GM19193 (cell line): ENCODE results near the gene RIMS1.

Experiments
- POLR2A ChIP-seq: IDR thresholded peaks from 4 replicates; pipeline ENCODE4 v1.6.1; 2011; ENCODE audit not compliant: insufficient read depth, insufficient read length; ENCODE audit errors: extremely low read depth

The RIMS1 gene

GRCh38 chr6:72216222-72217068 lies 330.1 kb downstream of the RIMS1 start:
- no peak for TF ChIP-seq POLR2A

- no peak for TF ChIP-seq POLR2A
These were observed 331.3 kb downstream of the RIMS1 start for GRCh38 chr6:72217626-72218025.

- TF ChIP-seq POLR2A = no peak
These were observed 331.8 kb downstream of the RIMS1 start for GRCh38 chr6:72218125-72218524.

- TF ChIP-seq POLR2A = no peak
These were observed 333.2 kb downstream of the RIMS1 start for GRCh38 chr6:72219536-72219935.

- TF ChIP-seq POLR2A = no peak
These were observed 351.7 kb downstream of the RIMS1 start for GRCh38 chr6:72238021-72238420.

- TF ChIP-seq POLR2A = no peak
These were observed 352.6 kb downstream of the RIMS1 start for GRCh38 chr6:72238900-72239299.

GRCh38 chr6:72245565-72245964 lies 359.2 kb downstream of the RIMS1 start:
- no peak for TF ChIP-seq POLR2A

- no peak for TF ChIP-seq POLR2A
These were observed 360.6 kb downstream of the RIMS1 start for GRCh38 chr6:72246926-72247325.

GRCh38 chr6:72248621-72249020 lies 362.3 kb downstream of the RIMS1 start:
- no peak for TF ChIP-seq POLR2A

GRCh38 chr6:72250664-72251063 lies 364.3 kb downstream of the RIMS1 start:
- TF ChIP-seq POLR2A = no peak

- TF ChIP-seq POLR2A = no peak
These were observed 374.1 kb downstream of the RIMS1 start for GRCh38 chr6:72260489-72260888.

- no peak for TF ChIP-seq POLR2A
These were observed 375.2 kb downstream of the RIMS1 start for GRCh38 chr6:72261554-72261953.

GRCh38 chr6:72262254-72262653 lies 375.9 kb downstream of the RIMS1 start:
- TF ChIP-seq POLR2A = no peak

GRCh38 chr6:72267470-72267869 lies 381.1 kb downstream of the RIMS1 start:
- TF ChIP-seq POLR2A = no peak

- no peak for TF ChIP-seq POLR2A
These were observed 385.2 kb downstream of the RIMS1 start for GRCh38 chr6:72271531-72271930.

- no peak for TF ChIP-seq POLR2A
These were observed 386.6 kb downstream of the RIMS1 start for GRCh38 chr6:72272958-72273357.
